Brain microvascular endothelial cell (primary cell): ENCODE data around the gene CNOT4.

Experiments used
- DNase-seq: peaks from one replicate; pipeline ENCODE4 v3.0.0-alpha.2; 2020
- H3K27ac ChIP-seq: fragments of 250-450 bp; sonication (Bioruptor Pico); 2 replicates; pipeline ENCODE4 v1.5.1; 2020; ENCODE audit warnings: mild to moderate bottlenecking, moderate library complexity
- H3K27me3 ChIP-seq: fragments of 250-450 bp; sonication (Bioruptor Pico); replicated peaks from 2 replicates; pipeline ENCODE4 v1.5.1; 2020; ENCODE audit warnings: mild to moderate bottlenecking
- H3K36me3 ChIP-seq: fragments of 250-450 bp; sonication (Bioruptor Pico); replicated peaks from 2 replicates; pipeline ENCODE4 v1.5.1; 2020; ENCODE audit warnings: mild to moderate bottlenecking
- H3K4me3 ChIP-seq: 2 replicates; pipeline ENCODE4 v1.5.1; 2011; ENCODE audit warnings: low read depth, mild to moderate bottlenecking, control low read depth, low read length, moderate library complexity
- CTCF ChIP-seq: IDR thresholded peaks from 2 replicates; pipeline ENCODE4 v1.5.1; 2011; ENCODE audit warnings: low read depth, mild to moderate bottlenecking, moderate library complexity, low read length, control low read depth, inconsistent platforms; ENCODE audit errors: missing control alignments
- in situ Hi-C: cut with HindIII; loops from 2 replicates; pipeline ENCODE4 v1.10.0; 2017; ENCODE audit warnings: low sequenced_read_pairs, low pct_ligation_motif_present

Gene CNOT4

GRCh38 chr7:135509839-135510591, at the start of gene CNOT4:
Gene CNOT4, minus strand, starts transcription at chr7:135510102. Its CDS starts 71,771 bp downstream, at chr7:135438331.
- TF ChIP-seq CTCF = no peak
- DNase-seq = peak; percentile 94
- H3K36me3 ChIP-seq = no peaks in the 10 kb centered on the region
- in situ Hi-C loops = no loop called here
- H3K27me3 ChIP-seq = no peaks in the 10 kb centered on the region
- peak within 1 kb of the TSS; percentile 85 for H3K27ac ChIP-seq
- peak within 1 kb of the TSS; percentile 93 for H3K4me3 ChIP-seq

GRCh38 chr7:135558881-135559280, 49.0 kb upstream of the CNOT4 start:
- no peak for DNase-seq
- H3K4me3 ChIP-seq = peak overlapping the region; percentile 99
- no peaks in the 10 kb centered on the region for H3K36me3 ChIP-seq
- TF ChIP-seq CTCF = no peak
- no peak overlapping the region for H3K27ac ChIP-seq
- in situ Hi-C loops = no loop called here
- H3K27me3 ChIP-seq = no peaks in the 10 kb centered on the region

GRCh38 chr7:135558337-135558767, 48.5 kb upstream of the CNOT4 start:
- peak; percentile 47 for DNase-seq
- Histone ChIP-seq H3K4me3 (peak overlapping the region; percentile 99), H3K27ac (peak overlapping the region; percentile 97), H3K36me3 (no peaks in the 10 kb centered on the region), H3K27me3 (no peaks in the 10 kb centered on the region)
- in situ Hi-C loops = no loop called here
- TF ChIP-seq CTCF = peak; percentile 77

- H3K27me3 ChIP-seq = no peaks in the 10 kb centered on the region
- in situ Hi-C loops = no loop called here
- H3K4me3 ChIP-seq = peak within 1 kb of the TSS; percentile 99
- no peaks in the 10 kb centered on the region for H3K36me3 ChIP-seq
- peak; percentile 71 for DNase-seq
- H3K27ac ChIP-seq = peak within 1 kb of the TSS; percentile 97
- TF ChIP-seq CTCF = no peak
These were observed 47.8 kb upstream of the CNOT4 start, which contains the start of gene NUP205 for GRCh38 chr7:135557455-135558336. Gene NUP205, plus strand, starts transcription at chr7:135557917. Its CDS starts 28 bp downstream, at chr7:135557945.

- no peaks in the 10 kb centered on the region for H3K27me3 ChIP-seq
- H3K27ac ChIP-seq = no peak overlapping the region
- DNase-seq = no peak
- in situ Hi-C loops = no loop called here
- H3K36me3 ChIP-seq = no peaks in the 10 kb centered on the region
- H3K4me3 ChIP-seq = no peak overlapping the region
- no peak for TF ChIP-seq CTCF
These were observed 43.4 kb upstream of the CNOT4 start for GRCh38 chr7:135553346-135553745.
